ENCODE data around the gene GARNL3. TPM values are rescaled to one million over a fixed set of nuclear protein-coding genes. Genes with fewer than 3 reads are reported as not detected.

Gene GARNL3
- total RNA-seq, 4 donors from 2014 or later = 28.4 to 59.7 (median 39.1) TPM

DNA sequence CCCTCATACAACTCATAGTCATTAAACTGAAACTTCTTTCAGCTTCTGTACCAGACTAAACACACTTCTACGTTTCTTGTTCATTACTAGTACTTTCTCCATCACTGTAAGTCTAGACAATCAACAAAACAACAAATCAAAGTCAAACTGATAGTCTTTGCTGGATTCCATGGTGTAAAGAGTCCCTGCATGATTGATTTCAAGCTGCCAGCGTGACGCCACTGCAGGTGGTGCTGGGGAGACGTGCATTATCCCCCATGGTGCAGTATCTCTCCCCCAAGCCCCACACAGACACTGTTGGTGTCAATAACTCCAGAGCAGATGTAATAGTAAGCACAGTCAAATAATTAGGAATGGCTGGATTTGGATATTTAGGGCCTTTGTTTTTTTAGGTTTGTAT, 121.7 kb downstream of the GARNL3 start:
- H3K4me1 ChIP-seq = peaks cover 0 to 17% (median 5%) of the 10 kb centered on the region in 4 donors
- H3K4me3 ChIP-seq = no peak overlapping the region
- no peak overlapping the region for H3K27ac ChIP-seq
- no peaks in the 10 kb centered on the region for H3K27me3 ChIP-seq
- H3K9me3 ChIP-seq = no peaks in the 10 kb centered on the region
- peaks cover 0 to 7% (median 0%) of the 10 kb centered on the region in 3 donors for H3K36me3 ChIP-seq
- WGBS, 2 donors = 88 to 97% methylated on average over 4 of the region's 4 CpGs
- TF ChIP-seq, protein P1, sequence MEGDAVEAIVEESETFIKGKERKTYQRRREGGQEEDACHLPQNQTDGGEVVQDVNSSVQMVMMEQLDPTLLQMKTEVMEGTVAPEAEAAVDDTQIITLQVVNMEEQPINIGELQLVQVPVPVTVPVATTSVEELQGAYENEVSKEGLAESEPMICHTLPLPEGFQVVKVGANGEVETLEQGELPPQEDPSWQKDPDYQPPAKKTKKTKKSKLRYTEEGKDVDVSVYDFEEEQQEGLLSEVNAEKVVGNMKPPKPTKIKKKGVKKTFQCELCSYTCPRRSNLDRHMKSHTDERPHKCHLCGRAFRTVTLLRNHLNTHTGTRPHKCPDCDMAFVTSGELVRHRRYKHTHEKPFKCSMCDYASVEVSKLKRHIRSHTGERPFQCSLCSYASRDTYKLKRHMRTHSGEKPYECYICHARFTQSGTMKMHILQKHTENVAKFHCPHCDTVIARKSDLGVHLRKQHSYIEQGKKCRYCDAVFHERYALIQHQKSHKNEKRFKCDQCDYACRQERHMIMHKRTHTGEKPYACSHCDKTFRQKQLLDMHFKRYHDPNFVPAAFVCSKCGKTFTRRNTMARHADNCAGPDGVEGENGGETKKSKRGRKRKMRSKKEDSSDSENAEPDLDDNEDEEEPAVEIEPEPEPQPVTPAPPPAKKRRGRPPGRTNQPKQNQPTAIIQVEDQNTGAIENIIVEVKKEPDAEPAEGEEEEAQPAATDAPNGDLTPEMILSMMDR (IDR thresholded peaks at IDR 0.05) = no peak
- TF ChIP-seq EP300 (IDR thresholded peaks at IDR 0.05) (no peak), POLR2A (IDR thresholded peaks at IDR 0.05) (no peak)
- DNase-seq (ENCODE audit: low spot score in 2 of 2) = no peak

DNA sequence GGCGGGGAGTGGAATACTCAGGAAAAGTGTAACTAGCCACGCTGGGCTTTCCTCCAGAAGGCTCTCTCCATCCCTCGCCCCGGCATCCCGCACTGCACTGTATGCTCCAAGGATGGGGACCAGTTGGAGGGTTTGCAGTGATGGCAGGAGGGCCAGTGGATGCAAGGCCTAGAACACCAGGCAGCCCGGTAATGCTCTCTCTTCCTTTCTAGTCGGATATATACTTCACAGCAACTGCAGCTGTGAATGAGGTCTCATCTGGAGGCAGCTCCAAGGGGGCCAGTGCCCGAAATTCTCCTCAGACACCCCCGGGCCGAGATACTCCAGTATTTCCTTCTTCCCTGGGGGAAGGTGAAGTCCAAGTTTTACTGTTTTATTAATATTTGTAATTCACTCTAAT, 122.4 kb downstream of the GARNL3 start:
- Histone ChIP-seq H3K9me3 (no peaks in the 10 kb centered on the region), H3K27me3 (no peaks in the 10 kb centered on the region), H3K4me1 (peaks cover 0 to 17% (median 5%) of the 10 kb centered on the region in 4 donors), H3K27ac (no peak overlapping the region), H3K4me3 (no peak overlapping the region), H3K36me3 (peaks cover 0 to 11% (median 0%) of the 10 kb centered on the region in 3 donors)
- 86 to 89% methylated on average over 10 of the region's 10 CpGs for WGBS, 2 donors
- TF ChIP-seq, protein P1 (IDR thresholded peaks at IDR 0.05) = no peak
- no peak for TF ChIP-seq POLR2A (IDR thresholded peaks at IDR 0.05)
- DNase-seq (ENCODE audit: low spot score in 2 of 2) = no peak

DNA sequence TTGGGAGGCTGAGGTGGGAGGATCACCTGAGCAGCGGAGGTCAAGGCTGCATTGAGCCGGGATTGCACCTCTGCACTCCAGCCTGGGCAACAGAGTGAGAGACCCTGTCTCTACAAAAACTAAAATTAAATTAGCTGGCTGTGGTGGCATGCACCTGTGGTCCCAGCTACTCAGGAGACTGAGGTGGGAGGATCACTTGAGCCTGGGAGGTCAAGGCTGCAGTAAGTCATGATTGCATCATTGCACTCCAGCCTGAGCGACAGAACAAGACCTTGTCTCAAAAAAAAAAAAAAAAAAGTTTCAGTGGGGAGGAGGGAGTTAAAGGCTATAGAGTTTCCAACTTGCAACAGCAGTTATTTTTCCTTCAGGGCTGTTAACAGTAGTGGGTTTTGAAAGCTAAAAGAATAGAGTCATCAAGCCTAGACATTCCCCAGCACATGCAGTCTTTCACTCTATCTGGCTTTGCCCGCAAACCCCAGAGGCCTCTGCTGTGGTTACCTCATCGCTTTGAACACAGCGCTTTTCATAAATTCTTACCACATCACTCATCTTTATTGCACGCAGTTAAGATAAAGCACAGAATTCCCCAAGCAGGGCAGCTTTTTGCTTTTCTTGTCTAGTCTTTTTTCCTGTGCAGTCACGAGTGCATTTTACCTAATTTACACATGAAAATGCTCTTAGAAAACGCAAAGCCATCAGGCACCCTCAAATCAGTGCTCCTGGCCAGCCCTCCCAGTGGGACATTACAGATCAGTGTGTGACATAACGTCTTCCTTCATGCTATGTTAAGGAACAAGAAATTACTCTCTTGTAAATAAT, 123.7 kb downstream of the GARNL3 start:
- H3K27me3 ChIP-seq = no peaks in the 10 kb centered on the region
- no peak overlapping the region for H3K4me3 ChIP-seq
- peaks cover 0 to 17% (median 5%) of the 10 kb centered on the region in 4 donors for H3K4me1 ChIP-seq
- H3K9me3 ChIP-seq = no peaks in the 10 kb centered on the region
- DNase-seq (ENCODE audit: low spot score in 2 of 2) = peak; percentile 39 to 75
- peaks cover 0 to 15% (median 0%) of the 10 kb centered on the region in 3 donors for H3K36me3 ChIP-seq
- WGBS, 2 donors = 27 to 29% methylated on average over 10 of the region's 10 CpGs
- TF ChIP-seq POLR2A (IDR thresholded peaks at IDR 0.05) (no peak), EP300 (IDR thresholded peaks at IDR 0.05) (peak; percentile 18 to 79)
- TF ChIP-seq, protein P1 (IDR thresholded peaks at IDR 0.05) = peak in 1 of 5 experiments; percentile 12
- peak overlapping the region; percentile 27 to 87 (median 54) for H3K27ac ChIP-seq

DNA sequence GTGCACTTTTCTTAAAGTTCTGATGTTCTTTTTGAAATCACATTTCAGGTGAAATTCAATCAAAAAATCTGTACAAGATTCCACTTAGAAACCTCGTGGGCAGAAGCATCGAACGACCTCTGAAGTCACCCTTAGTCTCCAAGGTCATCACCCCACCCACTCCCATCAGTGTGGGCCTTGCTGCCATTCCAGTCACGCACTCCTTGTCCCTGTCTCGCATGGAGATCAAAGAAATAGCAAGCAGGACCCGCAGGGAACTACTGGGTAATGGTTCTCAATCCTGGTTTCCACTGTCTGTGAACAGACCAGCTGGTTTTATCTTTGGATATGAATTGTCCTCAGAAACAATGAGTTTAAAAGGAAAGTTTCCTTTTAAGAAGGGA, 124.3 kb downstream of the GARNL3 start:
- H3K27me3 ChIP-seq = no peaks in the 10 kb centered on the region
- WGBS, 2 donors = 37 to 42% methylated on average over 6 of the region's 6 CpGs
- DNase-seq (ENCODE audit: low spot score in 2 of 2) = no peak
- no peaks in the 10 kb centered on the region for H3K9me3 ChIP-seq
- peaks cover 0 to 17% (median 5%) of the 10 kb centered on the region in 4 donors for H3K4me1 ChIP-seq
- no peak overlapping the region for H3K4me3 ChIP-seq
- H3K36me3 ChIP-seq = peaks cover 0 to 15% (median 0%) of the 10 kb centered on the region in 3 donors
- peak overlapping the region; percentile 27 to 87 (median 54) for H3K27ac ChIP-seq
- TF ChIP-seq POLR2A (IDR thresholded peaks at IDR 0.05) (no peak), EP300 (IDR thresholded peaks at IDR 0.05) (no peak)
- TF ChIP-seq, protein P1 (IDR thresholded peaks at IDR 0.05) = no peak
